Kidney (tissue), 14 donors: ENCODE data around the gene CELF3. TPM values are rescaled to one million over a fixed set of nuclear protein-coding genes. Genes with fewer than 3 reads are reported as not detected.
"Not testable (repeated sequence)": the region's sequence is repeated elsewhere in the genome, so short reads cannot be mapped to it uniquely, and the experiment has no call there.

Experiments used
- DNase-seq, 5 donors: peaks; one replicate each; pipeline ENCODE4 v3.0.0-alpha.2; 2013 to 2020
- FAIRE-seq: peaks from 2 replicates; lab custom pipeline; 2012; peaks lifted over from hg19 to GRCh38; lab: Jason Lieb, UNC
- H3K27ac ChIP-seq, 2 donors: one replicate each; pipeline ENCODE4 v1.7.0; 2013; ENCODE audit warnings: low read depth in 2 of 2, low read length in 2 of 2, inconsistent platforms in 1 of 2
- H3K27me3 ChIP-seq: one replicate; pipeline ENCODE4 v1.7.1; 2013; ENCODE audit warnings: low read length, inconsistent platforms; ENCODE audit not compliant: control insufficient read depth, insufficient read depth
- H3K36me3 ChIP-seq, 3 donors: one replicate each; pipeline versions ENCODE4 v1.7.0 to v1.7.1; 2013; ENCODE audit warnings: low read length in 3 of 3, control low read depth in 1 of 3, inconsistent platforms in 1 of 3; ENCODE audit not compliant: insufficient read depth in 3 of 3, control insufficient read depth in 2 of 3
- H3K4me1 ChIP-seq, 3 donors: one replicate each; pipeline versions ENCODE4 v1.7.0 to v1.7.1; 2013; ENCODE audit warnings: low read length in 3 of 3, inconsistent platforms in 1 of 3, low read depth in 1 of 3; ENCODE audit not compliant: control insufficient read depth in 2 of 3, insufficient read depth in 2 of 3
- H3K4me3 ChIP-seq, 3 donors: one replicate each; pipeline versions ENCODE4 v1.7.0 to v1.8.1; 2013; ENCODE audit warnings: low read length in 3 of 3, control low read depth in 1 of 3, inconsistent platforms in 1 of 3
- H3K9ac ChIP-seq, 3 donors: one replicate each; pipeline versions ENCODE4 v1.7.0 to v1.7.1; 2013; ENCODE audit warnings: low read length in 3 of 3, control low read depth in 1 of 3, inconsistent platforms in 1 of 3
- H3K9me3 ChIP-seq, 3 donors: one replicate each; pipeline versions ENCODE4 v1.7.0 to v1.7.1; 2013; ENCODE audit warnings: low read length in 3 of 3, control low read depth in 1 of 3, inconsistent platforms in 1 of 3; ENCODE audit not compliant: control insufficient read depth in 2 of 3, insufficient read depth in 1 of 3
- intact Hi-C: fragments of 100-400 bp; cut with DNase I; formaldehyde crosslinking; loops from one replicate; pipeline ENCODE4 v1.11.1; 2022
- polyA plus RNA-seq: library from polyadenylated mRNA; stranded (reverse); fragments of 350-450 nt; fragmentation: Illumina TruSeq; extraction: RNeasy Lipid Tissue Mini Kit (QIAGEN cat#74804); gene quantifications from one replicate; pipeline ENCODE4 v1.2.3, GENCODE V29; 2014; ENCODE audit warnings: low read depth, low replicate concordance; ENCODE audit not compliant: insufficient read depth
- total RNA-seq: library from RNA; stranded (reverse); fragmentation: NEBNext Ultra II Directional; extraction: Animal tissue kit (Norgen Biotek cat#: 25700); gene quantifications from one replicate; pipeline ENCODE4 v1.2.1, GENCODE V29; 2021
- TF ChIP-seq, protein P1 (sequence below): IDR thresholded peaks from 3 replicates; pipeline ENCODE4 v1.5.1; 2012; ENCODE audit warnings: mild to moderate bottlenecking, moderate library complexity, borderline replicate concordance; ENCODE audit not compliant: insufficient read depth; ENCODE audit errors: extremely low read depth
- donor health status: control.
- donor health status: control.
- donor health status: control.
- donor health status: control.
- donor health status: control.
- donor health status: DM: yes; HTN: yes; CAD: no.
- donor health status: Normal renal cell carcinoma (clear cell type).

Gene CELF3
- total and polyA plus RNA-seq, 2 donors from 2014 or later = 0.39 TPM; not detected in 1

DNA sequence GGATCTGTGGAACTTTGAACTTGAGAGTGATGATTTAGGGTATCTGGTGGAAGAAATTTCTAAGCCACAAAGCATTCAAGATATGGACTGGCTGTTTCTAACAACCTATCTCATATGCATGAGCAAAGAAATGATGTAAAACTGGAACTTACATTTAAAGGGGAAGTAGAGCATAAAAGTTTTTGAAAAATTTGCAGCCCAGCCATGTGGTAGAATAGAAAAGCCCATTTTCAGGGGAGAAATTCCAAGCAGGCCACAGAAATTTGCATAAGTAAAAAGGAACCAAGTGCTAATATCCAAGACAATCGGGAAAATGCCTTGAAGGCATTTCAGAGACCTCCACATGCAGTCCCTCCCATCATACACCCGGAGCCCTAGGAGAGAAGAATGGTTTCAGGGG is 20.4 kb upstream of the CELF3 start:
- H3K9me3 ChIP-seq = peaks cover 0 to 7% (median 0%) of the 10 kb centered on the region in 3 donors
- peaks cover 0 to 6% (median 0%) of the 10 kb centered on the region in 3 donors for H3K4me1 ChIP-seq
- H3K4me3 ChIP-seq = no peak overlapping the region
- H3K9ac ChIP-seq = no peak overlapping the region
- no peak overlapping the region for H3K27ac ChIP-seq
- H3K36me3 ChIP-seq = no peaks in the 10 kb centered on the region
- intact Hi-C loops = loop anchor here (10.0 kb wide), 2 partner anchors 132 to 202 kb away; no protein-coding TSS in a partner anchor
- FAIRE-seq (no peak), DNase-seq (no peak)
- TF ChIP-seq, protein P1, sequence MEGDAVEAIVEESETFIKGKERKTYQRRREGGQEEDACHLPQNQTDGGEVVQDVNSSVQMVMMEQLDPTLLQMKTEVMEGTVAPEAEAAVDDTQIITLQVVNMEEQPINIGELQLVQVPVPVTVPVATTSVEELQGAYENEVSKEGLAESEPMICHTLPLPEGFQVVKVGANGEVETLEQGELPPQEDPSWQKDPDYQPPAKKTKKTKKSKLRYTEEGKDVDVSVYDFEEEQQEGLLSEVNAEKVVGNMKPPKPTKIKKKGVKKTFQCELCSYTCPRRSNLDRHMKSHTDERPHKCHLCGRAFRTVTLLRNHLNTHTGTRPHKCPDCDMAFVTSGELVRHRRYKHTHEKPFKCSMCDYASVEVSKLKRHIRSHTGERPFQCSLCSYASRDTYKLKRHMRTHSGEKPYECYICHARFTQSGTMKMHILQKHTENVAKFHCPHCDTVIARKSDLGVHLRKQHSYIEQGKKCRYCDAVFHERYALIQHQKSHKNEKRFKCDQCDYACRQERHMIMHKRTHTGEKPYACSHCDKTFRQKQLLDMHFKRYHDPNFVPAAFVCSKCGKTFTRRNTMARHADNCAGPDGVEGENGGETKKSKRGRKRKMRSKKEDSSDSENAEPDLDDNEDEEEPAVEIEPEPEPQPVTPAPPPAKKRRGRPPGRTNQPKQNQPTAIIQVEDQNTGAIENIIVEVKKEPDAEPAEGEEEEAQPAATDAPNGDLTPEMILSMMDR = no peak
- H3K27me3 ChIP-seq = no peaks in the 10 kb centered on the region

DNA sequence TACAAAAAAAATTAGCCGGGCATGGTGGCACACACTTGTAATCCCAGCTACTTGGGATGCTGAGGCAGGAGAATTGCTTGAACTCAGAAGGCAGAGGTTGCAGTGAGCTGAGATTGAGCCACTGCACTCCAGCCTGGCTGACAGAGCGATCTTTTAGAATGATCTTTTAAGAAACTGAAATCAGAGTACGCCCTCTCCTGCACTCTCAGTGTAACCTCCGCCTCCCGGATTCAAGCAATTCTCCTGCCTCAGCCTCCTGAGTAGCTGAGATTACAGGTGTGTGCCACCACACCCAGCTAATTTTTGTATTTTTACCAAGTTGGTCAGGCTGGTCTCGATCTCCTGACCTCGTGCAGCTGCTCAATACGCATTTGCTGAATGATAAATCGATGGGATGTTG is 17.4 kb upstream of the CELF3 start:
- not testable (repeated sequence) for H3K36me3 ChIP-seq, H3K4me1 ChIP-seq, FAIRE-seq, H3K9ac ChIP-seq, H3K27me3 ChIP-seq, H3K27ac ChIP-seq, DNase-seq, H3K9me3 ChIP-seq, H3K4me3 ChIP-seq
- intact Hi-C loops = loop anchor here (10.0 kb wide), 2 partner anchors 129 to 199 kb away; no protein-coding TSS in a partner anchor

DNA sequence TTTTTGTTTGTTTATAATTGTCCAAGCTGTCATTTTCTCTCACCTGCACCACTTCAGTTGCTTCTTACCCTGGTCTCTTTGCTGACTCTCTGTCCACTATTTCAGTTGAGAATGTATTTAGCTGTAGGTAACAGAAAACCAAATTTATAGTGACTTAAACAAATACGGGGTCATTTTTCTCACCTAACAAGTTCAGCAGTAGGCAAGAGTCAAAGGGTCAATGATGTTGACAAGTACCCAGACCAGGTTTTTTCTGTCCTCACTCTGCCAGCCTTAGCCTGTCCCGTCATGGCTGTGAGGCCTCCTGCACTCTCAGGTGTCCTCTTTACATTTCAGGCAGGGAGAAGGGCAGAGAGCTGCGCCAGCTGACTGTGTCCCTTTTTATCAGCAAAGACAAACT is 16.5 kb upstream of the CELF3 start:
- Histone ChIP-seq H3K36me3 (no peaks in the 10 kb centered on the region), H3K4me3 (no peak overlapping the region), H3K9me3 (peaks cover 0 to 7% (median 0%) of the 10 kb centered on the region in 3 donors), H3K9ac (no peak overlapping the region), H3K27me3 (no peaks in the 10 kb centered on the region), H3K27ac (no peak overlapping the region), H3K4me1 (peaks cover 0 to 8% (median 0%) of the 10 kb centered on the region in 3 donors)
- FAIRE-seq (no peak), DNase-seq (no peak)
- intact Hi-C loops = loop anchor here (10.0 kb wide), 2 partner anchors 128 to 198 kb away; no protein-coding TSS in a partner anchor
- TF ChIP-seq, protein P1 = no peak

DNA sequence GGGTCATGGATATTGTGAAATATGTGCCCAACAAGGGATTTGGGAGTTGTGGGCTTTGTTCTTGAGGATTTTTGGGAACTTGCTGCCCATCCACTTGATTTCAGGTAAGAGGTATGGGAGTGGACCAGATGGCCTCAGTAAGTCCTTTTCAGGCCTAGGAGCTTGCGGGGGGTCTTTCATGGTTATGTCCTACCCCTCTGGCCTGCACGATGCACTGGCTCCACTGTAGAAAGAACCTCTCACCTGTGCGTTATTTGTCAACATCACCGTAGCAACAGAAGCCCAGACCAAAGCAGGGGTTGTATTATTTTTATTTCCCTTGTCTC is 13.3 kb upstream of the CELF3 start:
- no peaks in the 10 kb centered on the region for H3K27me3 ChIP-seq
- H3K4me1 ChIP-seq = peaks cover 0 to 8% (median 0%) of the 10 kb centered on the region in 3 donors
- H3K4me3 ChIP-seq = no peak overlapping the region
- H3K9me3 ChIP-seq = no peaks in the 10 kb centered on the region
- H3K27ac ChIP-seq = no peak overlapping the region
- TF ChIP-seq, protein P1 = no peak
- FAIRE-seq = no peak
- intact Hi-C loops = loop anchor here (10.0 kb wide), 2 partner anchors 125 to 195 kb away; no protein-coding TSS in a partner anchor
- H3K36me3 ChIP-seq = no peaks in the 10 kb centered on the region
- no peak for DNase-seq
- H3K9ac ChIP-seq = no peak overlapping the region
